Endothelial cell (in vitro differentiated cells): Measurements from ENCODE around the gene FBXO48. TPM values are rescaled to one million over a fixed set of nuclear protein-coding genes. Genes with fewer than 3 reads are reported as not detected.

Source experiments
- DNase-seq: peaks from one replicate; pipeline ENCODE4 v3.0.0; 2021; ENCODE audit warnings: low spot score
- H3K27ac Mint-ChIP-seq: one replicate; pipeline ENCODE4 v1.8.0; 2021; ENCODE audit warnings: mixed read lengths, inconsistent platforms; ENCODE audit not compliant: unreplicated experiment
- H3K27me3 Mint-ChIP-seq: one replicate; pipeline ENCODE4 v1.8.0; 2021; ENCODE audit warnings: mild to moderate bottlenecking, moderate library complexity, mixed read lengths, inconsistent platforms; ENCODE audit not compliant: unreplicated experiment
- H3K36me3 Mint-ChIP-seq: one replicate; pipeline ENCODE4 v1.8.0; 2021; ENCODE audit warnings: mild to moderate bottlenecking, low read depth, mixed read lengths, inconsistent platforms; ENCODE audit not compliant: unreplicated experiment
- H3K4me1 Mint-ChIP-seq: one replicate; pipeline ENCODE4 v1.8.0; 2021; ENCODE audit warnings: mild to moderate bottlenecking, mixed read lengths, inconsistent platforms; ENCODE audit not compliant: unreplicated experiment
- H3K4me3 Mint-ChIP-seq: one replicate; pipeline ENCODE4 v1.8.0; 2021; ENCODE audit warnings: mild to moderate bottlenecking, mixed read lengths, inconsistent platforms; ENCODE audit not compliant: unreplicated experiment
- H3K9me3 Mint-ChIP-seq: one replicate; pipeline ENCODE4 v1.8.0; 2021; ENCODE audit warnings: mixed read lengths, inconsistent platforms; ENCODE audit not compliant: unreplicated experiment
- CTCF ChIP-seq: fragments of 200-600 bp; sonication (generic); IDR thresholded peaks from one replicate; pipeline ENCODE4 v1.5.0; 2021; ENCODE audit warnings: antibody characterized with exemption; ENCODE audit not compliant: unreplicated experiment
- total RNA-seq: library from RNA; stranded (reverse); fragmentation: NEBNext Ultra II Directional; extraction: Animal tissue kit (Norgen Biotek cat#: 25700); gene quantifications from one replicate; pipeline ENCODE4 v1.2.1, GENCODE V29; 2021; ENCODE audit not compliant: unreplicated experiment

Gene FBXO48
- total RNA-seq, 1 donor from 2014 or later = 1.6 TPM

GRCh38 chr2:68432696-68433658 is 34.1 kb downstream of the FBXO48 start:
- H3K9me3 Mint-ChIP-seq = no peaks in the 10 kb centered on the region
- H3K4me1 Mint-ChIP-seq = peaks cover 5% of the 10 kb centered on the region
- H3K4me3 Mint-ChIP-seq = no peak overlapping the region
- H3K27me3 Mint-ChIP-seq = peaks cover 3% of the 10 kb centered on the region
- DNase-seq = no peak
- peaks cover 4% of the 10 kb centered on the region for H3K36me3 Mint-ChIP-seq
- no peak for TF ChIP-seq CTCF
- no peak overlapping the region for H3K27ac Mint-ChIP-seq

DNA sequence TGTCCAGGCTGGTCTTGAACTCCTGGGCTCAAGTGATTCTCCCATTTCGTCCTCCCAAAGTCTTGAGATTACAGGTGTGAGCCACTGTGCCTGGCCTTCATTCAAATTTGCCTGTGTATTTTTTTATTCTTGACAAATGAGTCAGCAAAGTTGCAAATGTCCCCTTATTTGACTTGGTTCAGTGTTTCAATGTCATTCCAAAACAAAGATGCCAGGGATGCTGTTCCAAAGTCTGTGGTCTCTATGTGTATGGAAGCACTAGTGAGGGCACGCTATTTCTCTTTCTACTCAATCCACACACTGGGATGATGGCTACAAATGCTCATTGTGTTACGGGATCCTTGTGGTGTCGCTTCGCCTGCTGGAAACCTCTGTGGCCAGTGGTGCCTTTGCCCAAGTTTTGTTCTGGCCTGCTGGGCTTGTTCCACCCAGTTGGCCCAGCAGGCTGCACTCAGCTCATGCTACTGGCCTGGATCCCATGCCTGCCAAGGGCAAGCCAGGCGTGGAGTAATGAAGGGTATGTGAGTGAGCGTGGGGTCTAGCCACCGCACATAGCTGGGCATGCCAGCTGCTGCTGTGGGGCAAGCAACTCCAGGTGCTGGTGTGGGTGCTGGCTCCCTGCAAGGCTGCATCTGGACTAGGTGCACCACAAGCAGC is 35.6 kb downstream of the FBXO48 start:
- Mint-ChIP-seq H3K36me3 (peaks cover 4% of the 10 kb centered on the region), H3K4me3 (no peak overlapping the region), H3K9me3 (no peaks in the 10 kb centered on the region), H3K27me3 (peaks cover 3% of the 10 kb centered on the region), H3K27ac (no peak overlapping the region), H3K4me1 (peaks cover 4% of the 10 kb centered on the region)
- TF ChIP-seq CTCF = no peak
- DNase-seq = no peak

- no peaks in the 10 kb centered on the region for H3K9me3 Mint-ChIP-seq
- no peak overlapping the region for H3K27ac Mint-ChIP-seq
- DNase-seq = no peak
- no peaks in the 10 kb centered on the region for H3K4me1 Mint-ChIP-seq
- H3K36me3 Mint-ChIP-seq = peaks cover 4% of the 10 kb centered on the region
- no peak overlapping the region for H3K4me3 Mint-ChIP-seq
- no peak for TF ChIP-seq CTCF
- peaks cover 2% of the 10 kb centered on the region for H3K27me3 Mint-ChIP-seq
Observed at GRCh38 chr2:68429311-68429826, 37.7 kb downstream of the FBXO48 start.

GRCh38 chr2:68428746-68429145 is 38.3 kb downstream of the FBXO48 start:
- Mint-ChIP-seq H3K4me3 (no peak overlapping the region), H3K36me3 (peaks cover 4% of the 10 kb centered on the region), H3K27me3 (peaks cover 1% of the 10 kb centered on the region), H3K9me3 (no peaks in the 10 kb centered on the region), H3K27ac (no peak overlapping the region), H3K4me1 (no peaks in the 10 kb centered on the region)
- TF ChIP-seq CTCF = no peak
- DNase-seq = no peak

DNA sequence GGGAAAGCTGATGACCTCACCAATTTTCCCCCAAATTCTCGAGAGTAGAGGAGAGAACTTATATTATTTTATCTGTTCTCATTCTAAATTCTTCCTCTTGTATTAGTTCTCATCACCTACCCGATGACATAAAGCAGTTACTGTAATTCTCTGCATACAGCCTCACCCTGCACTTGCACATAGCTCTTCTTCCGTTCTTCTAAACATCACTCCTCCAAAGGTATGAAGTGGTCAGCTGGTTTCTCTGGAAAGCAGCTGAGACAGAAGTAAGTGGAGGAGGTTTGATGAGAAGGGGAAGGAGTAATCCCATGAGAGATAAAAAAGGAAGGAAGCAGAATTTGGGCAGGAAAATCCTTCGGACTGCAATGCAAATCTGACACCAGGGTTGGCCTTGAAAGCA is 39.0 kb downstream of the FBXO48 start:
- H3K27ac Mint-ChIP-seq = no peak overlapping the region
- DNase-seq = no peak
- no peaks in the 10 kb centered on the region for H3K27me3 Mint-ChIP-seq
- no peaks in the 10 kb centered on the region for H3K4me1 Mint-ChIP-seq
- H3K9me3 Mint-ChIP-seq = no peaks in the 10 kb centered on the region
- H3K36me3 Mint-ChIP-seq = peaks cover 4% of the 10 kb centered on the region
- no peak for TF ChIP-seq CTCF
- H3K4me3 Mint-ChIP-seq = no peak overlapping the region
